Stimulated activated CD8-positive, alpha-beta memory T cell treated with anti-CD3 and anti-CD28 coated beads, Interleukin-2, amount 100 ng/mL, for 48 hours (primary cell): ENCODE data around the gene RIT1.
"Not testable (repeated sequence)": the region's sequence is repeated elsewhere in the genome, so short reads cannot be mapped to it uniquely, and the experiment has no call there.

Experiments
- DNase-seq, 2 donors: peaks; one replicate each; pipeline ENCODE4 v3.0.0-alpha.2; 2020; ENCODE audit warnings: low read depth in 2 of 2

RIT1 gene

DNA sequence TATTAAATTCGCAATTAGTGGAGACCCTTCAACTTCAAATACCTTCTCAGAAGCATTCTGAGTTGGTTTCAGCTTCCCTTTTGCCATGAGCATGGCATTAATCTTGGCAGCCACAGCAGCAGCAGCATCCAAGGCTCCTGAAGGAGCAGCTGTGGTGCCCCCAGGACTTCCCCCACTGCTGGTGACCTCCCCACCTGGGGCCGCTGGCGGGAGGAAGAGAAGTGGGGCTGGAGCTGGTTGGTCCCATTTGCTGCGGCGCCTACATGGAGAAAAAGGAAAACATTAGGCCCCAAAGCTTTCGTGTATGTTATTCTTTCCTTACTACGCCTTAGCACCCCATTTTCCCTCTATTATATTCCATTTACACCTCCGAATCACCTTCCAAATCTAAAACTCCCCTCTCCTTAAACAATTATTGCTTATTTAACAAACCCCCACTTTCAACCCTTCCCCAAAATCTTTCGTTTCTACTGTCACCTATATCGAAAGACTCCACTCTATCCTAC lies 22.5 kb upstream of the RIT1 start:
- DNase-seq: no peak

DNA sequence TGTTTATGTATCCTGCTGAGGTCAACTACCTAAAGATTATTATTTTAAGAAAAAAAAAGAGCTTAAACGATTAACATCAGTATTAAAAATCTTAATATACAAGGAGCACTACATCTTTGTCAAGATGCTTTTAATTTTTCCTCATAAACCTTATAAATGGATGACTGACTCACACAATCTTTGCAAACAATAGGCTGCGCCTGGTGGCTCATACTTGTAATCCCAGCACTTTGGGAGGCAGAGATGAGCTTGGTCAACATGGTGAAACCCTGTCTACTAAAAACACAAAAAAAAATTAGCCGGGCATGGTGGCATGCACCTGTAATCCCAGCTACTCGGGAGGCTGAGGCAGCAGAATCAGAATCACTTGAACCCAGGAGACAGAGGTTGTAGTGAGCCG lies 21.3 kb upstream of the RIT1 start:
- DNase-seq: no peak

DNA sequence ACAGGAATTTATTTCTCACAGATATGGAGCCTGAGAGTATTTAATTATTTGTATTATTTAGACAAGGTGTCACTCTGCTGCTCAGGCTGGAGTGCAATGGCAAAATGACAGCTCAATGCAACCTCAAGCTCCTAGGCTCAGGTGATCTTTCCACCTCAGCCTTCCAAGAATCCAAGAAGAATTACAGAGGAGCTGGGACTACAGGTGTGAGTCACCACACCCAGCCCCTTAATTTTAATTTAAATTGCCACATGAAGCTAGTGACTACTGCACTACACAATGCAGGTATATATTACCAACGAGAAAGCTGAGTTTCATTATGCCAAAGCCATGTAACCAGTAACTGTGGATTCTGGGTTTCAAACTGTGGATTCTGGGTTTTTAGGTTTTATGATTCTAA lies 20.9 kb upstream of the RIT1 start:
- no peak for DNase-seq

DNA sequence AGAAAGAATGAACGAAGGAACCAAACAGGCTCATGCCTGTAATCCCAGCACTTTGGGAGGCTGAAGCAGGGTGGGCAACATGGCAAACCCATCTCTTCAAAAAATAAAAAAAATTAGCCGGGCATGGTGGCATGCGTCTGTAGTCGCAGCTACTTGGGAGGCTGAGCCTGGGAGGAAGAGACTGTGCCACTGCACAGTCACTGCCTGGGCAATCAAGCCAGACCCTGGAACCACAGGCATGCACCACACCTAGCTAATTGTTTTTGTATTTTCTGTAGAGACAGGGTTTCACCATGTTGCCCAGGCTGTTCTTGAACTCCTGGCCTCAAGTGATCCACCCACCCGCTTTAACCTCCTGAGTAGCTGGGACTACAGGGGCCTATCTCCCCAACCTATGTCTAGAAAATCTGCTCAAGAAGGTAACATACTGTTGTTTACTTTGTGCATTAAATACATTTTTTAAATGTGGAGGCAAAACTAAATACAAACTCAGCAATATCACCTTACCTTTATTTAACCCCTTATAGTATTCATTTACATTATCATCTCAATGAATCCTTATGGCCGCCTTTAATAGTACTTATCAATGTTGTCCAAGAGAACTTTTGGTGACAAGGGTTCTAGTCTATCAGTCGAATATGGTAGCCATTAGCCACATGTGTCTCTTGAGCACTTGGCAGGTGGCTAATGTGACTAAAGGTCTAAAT lies 20.3 kb upstream of the RIT1 start:
- no peak for DNase-seq

DNA sequence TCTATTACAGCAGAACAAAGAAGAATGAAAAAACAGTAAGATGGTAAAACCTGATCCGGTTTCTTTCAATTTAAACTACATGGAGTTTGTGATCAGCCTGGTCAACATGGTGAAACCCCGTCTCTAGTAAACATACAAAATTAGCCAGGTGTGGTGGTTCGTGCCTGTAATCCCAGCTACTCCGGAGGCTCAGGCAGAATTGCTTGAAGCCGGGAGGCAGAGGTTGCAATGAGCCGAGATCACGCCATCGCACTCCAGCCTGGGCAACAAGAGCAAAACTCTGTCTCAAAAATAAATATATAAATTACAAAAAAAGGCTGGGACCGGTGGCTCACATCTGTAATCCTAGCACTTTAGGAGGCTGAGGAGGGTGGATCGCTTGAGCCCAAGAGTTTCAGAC lies 19.6 kb upstream of the RIT1 start:
- DNase-seq: not testable (repeated sequence)

DNA sequence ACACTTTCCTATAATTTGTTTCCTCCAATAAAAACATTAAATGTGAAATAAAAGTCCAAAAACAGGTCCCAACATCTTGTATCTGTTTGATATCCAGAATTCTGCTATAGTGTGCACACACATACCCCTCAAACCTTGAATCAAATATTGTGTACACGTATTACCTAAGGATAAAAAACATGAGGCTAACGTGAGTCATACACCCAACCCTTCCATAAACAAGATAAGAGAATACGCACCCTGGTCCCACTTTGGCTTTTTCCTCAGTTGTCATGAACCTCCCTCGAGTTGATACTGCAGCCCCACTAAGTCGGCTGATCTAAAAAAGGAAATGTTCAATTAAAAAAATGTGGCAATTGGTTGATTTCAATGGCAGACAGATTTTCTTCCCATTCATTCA lies 17.9 kb upstream of the RIT1 start:
- DNase-seq: no peak

DNA sequence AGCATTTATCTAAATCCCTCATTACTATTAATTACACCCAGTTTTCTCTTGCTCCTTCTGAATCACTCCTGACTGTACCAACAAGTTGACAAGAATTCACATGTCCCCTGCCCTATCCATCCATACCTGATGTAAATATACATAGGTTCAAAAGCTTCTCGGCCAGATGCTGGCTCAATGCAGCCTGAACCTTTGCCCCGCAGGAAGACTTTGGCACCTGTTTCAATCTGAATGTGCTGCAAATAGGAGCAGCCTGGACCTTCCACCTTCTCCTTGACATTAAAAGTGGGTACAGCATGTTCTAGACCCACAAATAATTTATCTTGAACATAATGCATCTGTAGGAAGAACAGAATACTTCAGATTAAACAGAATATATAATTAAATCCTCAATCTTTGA lies 14.4 kb upstream of the RIT1 start:
- no peak for DNase-seq

DNA sequence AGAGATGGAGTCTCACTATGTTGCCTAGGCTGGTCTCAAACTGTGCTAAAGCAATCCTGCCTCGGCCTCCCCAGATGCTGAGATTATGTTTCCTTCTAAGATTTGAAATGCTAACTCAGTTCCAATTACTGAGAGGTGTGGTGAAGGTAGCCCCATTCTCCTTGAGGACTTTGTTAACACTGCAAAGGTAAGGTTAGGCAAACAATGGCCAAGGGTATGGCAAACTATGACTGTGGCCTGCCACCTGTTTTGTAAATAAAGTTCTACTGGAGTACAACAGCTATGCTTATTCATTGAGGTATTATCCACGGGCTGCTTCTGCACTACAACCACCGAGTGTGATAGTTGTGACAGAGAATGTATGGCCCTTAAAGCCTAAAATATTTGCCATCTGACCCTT lies 9.6 kb upstream of the RIT1 start:
- no peak for DNase-seq

DNA sequence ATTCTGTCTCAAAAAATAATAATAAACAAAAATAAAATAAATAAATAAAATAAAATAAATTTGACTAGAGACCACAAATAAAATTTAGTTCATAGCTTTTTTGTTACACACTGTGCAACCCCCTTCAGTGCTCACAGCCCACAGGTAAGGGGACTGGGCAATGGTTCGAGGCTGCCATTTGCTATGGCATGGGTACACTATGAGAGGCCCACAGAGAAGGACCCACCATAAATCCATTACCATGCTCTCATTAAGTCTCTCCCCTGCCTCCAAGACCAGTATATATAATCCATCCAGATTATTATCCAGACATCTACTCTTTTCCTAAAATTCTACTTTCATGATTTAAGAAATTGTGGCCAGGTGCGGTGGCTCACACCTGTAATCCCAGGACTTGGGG lies 8.7 kb upstream of the RIT1 start:
- no peak for DNase-seq

DNA sequence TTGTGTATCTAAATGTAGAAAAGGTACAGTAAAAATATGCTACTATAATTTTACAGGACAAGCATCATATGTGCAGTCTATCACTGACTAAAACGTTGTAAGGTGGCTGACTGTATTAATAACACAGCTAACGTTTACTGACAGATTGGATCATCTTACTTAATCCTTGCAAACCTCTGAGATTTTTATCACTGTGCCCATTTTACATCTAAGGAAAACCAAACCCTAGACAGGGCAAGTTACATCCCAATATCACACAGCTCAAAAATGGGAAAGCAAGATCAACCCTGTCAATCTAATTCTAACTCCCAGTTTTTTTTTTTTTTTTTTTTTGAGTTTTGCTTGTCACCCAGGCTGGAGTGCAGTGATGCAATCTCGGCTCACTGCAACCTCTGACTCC lies 7.5 kb upstream of the RIT1 start:
- DNase-seq: no peak

DNA sequence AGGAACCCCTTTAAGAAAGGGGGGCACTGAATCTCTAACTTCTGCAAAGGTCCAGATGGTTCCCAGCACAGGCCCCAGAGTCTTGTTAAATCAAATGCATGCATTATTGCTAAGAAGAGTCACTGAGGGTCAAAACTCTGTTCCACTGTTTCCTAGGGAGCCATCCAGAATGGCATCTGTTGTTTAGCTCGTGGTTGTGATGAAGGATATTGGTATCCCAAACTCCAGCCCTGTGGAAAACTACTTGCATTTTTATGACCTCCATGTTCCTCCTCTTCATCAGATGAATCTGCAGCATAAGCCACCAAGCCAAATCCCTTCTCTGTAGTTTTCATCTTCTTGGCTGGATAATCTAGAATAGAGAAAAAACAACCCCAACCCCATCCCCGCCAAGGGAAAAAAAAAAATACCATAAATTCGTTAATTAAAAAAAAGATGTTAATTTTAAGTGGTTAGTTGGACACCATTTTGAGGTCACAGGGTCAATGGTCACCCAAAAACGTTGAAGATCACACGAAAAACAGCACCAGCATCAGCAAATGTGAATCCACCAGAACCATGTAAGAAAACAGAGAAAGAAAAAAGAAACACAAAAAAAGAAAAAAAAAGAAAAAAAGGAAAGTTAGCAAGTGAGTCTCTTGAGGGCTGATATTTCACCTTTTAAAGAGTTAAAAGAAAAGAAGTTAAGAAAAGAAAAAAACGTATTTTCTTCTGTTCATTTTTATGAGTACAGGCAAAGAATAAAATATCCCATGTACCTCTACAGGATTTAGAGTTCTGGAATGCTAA lies 3.0 kb upstream of the RIT1 start:
- DNase-seq: no peak

DNA sequence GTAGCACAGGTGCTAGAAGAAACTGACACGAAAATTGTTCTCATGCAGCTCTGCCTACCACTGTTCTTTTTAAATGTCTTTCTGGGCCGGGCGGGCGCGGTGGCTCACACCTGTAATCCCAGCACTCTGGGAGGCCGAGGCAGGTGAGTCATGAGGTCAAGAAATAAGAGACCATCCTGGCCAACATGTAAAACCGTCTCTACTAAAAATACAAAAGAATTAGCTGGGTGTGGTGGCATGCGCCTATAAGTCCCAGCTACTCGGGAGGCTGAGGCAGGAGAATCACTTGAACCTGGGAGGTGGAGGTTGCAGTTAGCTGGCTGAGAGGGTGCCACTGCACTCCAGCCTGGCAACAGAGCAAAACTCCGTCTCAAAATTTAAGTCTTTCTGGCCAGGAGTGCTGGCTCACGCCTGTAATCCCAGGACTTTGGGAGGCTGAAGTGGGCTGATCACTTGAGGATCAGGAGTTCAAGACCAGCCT lies 947 bp upstream of the RIT1 start:
- DNase-seq: no peak

DNA sequence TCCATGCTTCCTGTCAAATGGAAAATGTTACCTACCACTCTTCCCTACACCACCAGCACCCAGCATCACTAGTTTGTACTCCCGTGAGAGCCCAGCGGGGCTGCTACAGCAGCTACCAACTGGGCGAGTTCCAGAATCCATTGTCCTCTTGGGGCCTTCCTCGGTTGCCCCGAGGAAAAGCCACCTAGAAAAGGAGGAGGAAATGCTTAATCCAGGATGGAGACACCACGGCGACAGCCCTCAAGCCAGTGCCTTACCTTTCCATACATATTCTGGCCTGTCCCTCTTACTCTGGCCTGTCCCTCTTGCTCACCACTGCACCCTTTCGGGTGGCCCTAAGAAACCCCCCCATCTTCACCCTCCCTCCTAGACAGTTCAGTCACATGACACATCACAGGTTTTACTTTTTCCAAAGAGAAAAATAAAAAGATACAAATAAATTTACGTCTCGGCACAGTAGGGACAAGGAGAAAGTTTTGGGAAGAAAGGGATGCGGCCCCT lies 478 bp downstream of the RIT1 start:
- no peak for DNase-seq

DNA sequence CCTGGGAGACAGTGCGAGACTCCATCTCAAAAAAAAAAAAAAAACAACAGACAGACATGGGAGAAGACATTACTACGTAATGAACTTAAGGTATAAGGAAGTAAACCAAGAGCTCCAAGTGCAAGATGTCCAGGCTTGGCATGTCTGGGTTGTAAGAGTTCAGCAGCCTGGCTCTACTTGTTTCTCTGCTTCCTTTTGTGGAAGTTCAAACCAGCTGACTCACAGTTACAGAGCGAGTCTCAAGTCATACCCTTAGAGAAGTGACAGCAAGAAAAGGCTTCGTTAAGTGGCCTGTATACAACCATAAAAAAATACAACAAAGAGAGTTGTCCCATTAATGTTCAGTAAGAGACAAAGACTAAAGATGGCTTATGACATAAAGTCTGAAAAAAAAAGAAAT lies 1.3 kb downstream of the RIT1 start:
- no peak for DNase-seq

DNA sequence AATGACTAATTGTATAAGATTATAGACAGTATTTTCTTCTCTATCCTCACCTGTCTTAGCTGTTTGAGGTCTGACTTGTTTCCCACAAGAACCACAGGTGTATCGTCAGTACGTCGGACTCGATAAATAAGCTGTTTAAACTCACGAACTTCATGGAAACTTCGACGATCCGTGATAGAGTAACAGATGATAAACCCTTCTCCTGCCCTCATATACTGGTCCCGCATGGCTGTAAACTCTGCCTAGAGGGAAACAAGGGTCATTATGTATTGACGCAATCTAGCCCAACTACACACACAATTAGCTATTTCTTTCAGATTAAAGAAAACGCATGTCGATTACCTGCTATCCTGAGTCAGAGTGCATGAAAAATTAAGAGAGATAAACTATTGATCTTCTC lies 6.9 kb downstream of the RIT1 start:
- DNase-seq: no peak

DNA sequence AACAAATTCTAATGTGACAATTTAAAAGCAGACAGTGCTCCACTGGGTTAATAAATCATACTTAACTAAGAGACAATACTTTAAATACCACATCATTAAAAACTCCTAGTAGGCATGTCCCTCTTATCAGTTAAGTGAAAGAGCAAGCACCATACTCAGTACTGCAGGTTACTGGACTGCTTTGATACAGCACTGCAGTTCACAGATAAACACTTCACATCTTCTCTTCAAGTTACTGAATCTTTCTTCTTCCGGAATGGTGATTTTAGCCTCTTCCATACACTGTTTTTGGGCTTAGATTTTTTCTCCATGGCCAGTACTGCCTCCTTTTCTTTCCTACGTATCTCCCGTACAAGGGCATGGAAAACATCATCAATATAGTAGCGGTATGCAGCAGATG lies 11.0 kb downstream of the RIT1 start:
- no peak for DNase-seq

DNA sequence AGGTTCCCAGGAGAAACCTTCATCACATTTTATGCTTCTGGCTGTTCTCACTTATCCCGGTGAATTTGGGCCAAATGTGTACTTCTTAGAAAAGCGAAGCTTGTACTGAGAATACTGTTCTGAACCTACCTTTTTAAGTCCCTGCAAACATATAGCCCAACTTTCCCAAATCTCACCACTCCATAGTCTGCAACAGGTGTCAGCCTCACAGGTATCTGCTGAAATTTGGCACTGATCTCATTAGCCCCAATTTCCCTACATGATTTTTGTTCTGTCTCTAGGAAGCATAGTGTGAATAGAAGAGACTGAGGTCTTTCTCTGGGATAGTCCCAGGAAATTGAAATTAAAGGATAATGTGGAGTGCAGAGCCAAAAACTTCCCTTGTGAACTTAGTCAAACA lies 11.5 kb downstream of the RIT1 start:
- DNase-seq: no peak

DNA sequence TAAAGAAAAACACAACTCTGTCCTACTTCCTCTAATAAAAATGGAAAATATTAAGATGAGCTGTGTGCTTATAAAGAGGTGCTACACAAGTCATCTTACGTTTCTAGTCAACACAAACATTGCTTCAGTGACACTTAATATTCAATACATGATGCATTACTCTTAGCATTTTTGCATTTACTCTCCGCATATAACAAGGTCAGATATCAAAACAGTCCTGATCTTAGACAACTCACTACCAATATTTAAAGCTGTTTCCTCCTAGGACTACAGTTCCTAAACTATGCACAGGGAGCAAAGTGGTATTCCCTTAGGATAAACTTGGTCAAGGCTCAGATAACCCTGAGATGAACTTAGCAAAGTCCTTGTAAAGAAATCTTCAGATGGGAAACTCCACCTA lies 12.3 kb downstream of the RIT1 start:
- DNase-seq: no peak

DNA sequence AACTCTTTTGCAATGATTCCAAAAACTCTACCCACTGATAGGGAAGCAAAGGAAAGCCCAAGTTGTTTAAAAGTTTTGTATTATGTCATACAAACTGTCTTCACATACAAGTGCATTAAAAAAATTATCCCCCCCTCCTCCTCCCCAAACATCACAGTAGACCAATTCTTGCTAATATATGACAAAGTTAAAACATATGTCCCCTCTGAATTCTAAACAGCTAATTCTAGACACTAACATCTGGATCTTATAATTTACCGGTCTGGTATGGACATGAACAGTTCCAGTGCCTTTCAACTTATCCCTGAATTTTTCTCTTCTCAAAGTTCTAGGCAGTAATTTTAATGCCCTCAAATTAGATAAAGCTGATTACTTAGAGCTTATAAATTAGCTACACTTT lies 13.4 kb downstream of the RIT1 start:
- DNase-seq: no peak

DNA sequence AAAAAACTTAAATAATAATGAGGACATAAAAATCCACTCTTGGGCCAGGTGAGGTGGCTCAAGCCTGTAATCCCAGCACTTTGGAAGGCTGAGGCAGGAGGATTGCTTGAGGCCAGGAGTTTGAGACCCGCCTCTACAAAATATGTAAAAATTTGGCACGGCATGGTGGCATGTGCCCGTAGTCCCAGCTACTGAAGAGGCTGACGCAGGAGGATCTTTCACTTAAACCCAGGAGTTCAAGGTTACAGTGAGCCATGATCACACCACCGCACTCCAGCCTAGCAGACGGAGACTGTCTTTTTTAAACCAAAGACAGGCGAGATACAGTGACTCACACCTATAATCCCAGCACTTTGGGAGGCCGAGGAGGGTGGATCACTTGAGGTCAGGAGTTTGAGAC lies 14.7 kb downstream of the RIT1 start:
- DNase-seq: not testable (repeated sequence)

DNA sequence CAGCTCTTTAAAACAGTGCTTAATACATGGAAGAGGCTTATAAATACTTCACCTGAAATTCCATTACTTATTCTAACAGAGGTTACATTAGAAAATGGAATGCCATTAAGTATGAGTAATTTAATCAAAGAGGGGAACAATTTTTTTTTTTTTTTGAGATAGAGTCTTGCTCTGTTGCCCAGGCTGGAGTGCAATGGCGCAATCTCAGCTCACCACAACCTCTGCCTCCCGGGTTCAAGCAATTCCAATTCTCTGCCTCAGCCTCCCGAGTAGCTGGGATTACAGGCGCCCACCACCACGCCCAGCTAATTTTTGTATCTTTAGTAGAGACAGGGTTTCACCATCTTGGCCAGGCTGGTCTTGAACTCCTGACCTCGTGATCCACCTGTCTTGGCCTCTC lies 15.5 kb downstream of the RIT1 start:
- not testable (repeated sequence) for DNase-seq

DNA sequence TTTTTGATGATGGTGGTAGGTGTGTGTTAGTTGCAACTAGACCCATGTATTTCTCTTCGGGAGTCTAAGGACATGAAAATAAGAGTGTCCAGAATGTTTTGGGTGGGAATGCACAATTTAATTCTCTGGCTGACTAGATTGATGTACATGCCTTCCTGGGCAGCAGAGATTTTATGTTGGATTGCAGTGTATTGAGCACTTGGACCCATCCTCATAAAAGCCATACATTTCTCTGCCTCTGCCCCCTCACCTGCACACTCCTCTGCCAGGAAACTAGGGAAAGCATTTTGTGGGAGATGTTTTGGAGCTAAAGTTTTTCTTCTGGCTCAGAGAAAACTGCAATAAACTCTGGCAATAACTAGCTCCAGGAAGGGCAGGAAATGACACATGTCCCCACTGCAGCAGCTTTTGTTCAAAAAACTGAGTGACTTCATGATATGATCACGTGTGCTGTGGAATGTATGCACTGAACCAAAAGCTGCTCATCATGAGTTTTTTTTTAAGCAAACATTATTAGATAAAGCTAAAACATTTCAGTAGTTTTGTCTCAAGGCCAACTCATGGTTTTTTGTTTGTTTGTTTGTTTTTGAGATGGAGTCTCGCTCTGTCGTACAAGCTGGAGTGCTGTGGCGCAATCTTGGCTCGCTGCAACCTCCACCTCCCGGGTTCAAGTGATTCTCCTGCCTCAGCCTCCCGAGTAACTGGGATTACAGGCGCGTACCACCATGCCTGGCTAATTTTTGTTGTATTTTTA lies 17.6 kb downstream of the RIT1 start:
- no peak for DNase-seq
